Karpas-422 (cell line): ENCODE results near the gene SARDH. TPM values are rescaled to one million over a fixed set of nuclear protein-coding genes. Genes with fewer than 3 reads are reported as not detected.

Experiments
- DNase-seq: peaks from one replicate; pipeline ENCODE4 v3.0.0-alpha.2; 2015
- H2AFZ ChIP-seq: fragments of 200-600 bp; sonication (generic); 2 replicates; pipeline ENCODE4 v1.6.1; 2014; ENCODE audit warnings: antibody characterized with exemption, low read length, mixed read lengths
- H3K27ac ChIP-seq: fragments of 200-600 bp; sonication (generic); 2 replicates; pipeline ENCODE4 v1.5.1; 2014; ENCODE audit warnings: mild to moderate bottlenecking, low read length, moderate library complexity
- H3K27me3 ChIP-seq: fragments of 200-600 bp; sonication (generic); 2 replicates; pipeline ENCODE4 v1.6.1; 2014; ENCODE audit warnings: low read length, mixed read lengths
- H3K36me3 ChIP-seq: fragments of 200-600 bp; sonication (generic); 2 replicates; pipeline ENCODE4 v1.6.1; 2014; ENCODE audit warnings: low read length, mixed read lengths; ENCODE audit not compliant: insufficient read depth
- H3K4me1 ChIP-seq: fragments of 200-600 bp; sonication (generic); 2 replicates; pipeline ENCODE4 v1.6.1; 2014; ENCODE audit warnings: mild to moderate bottlenecking, low read length, mixed read lengths
- H3K4me2 ChIP-seq: fragments of 200-600 bp; sonication (generic); 2 replicates; pipeline ENCODE4 v1.6.1; 2014; ENCODE audit warnings: low read length, low read depth, mild to moderate bottlenecking; ENCODE audit not compliant: poor library complexity, severe bottlenecking
- H3K4me3 ChIP-seq: fragments of 200-600 bp; sonication (generic); 2 replicates; pipeline ENCODE4 v1.5.1; 2014; ENCODE audit warnings: mild to moderate bottlenecking, antibody characterized with exemption, low read length, mixed read lengths
- H3K79me2 ChIP-seq: fragments of 200-600 bp; sonication (generic); 2 replicates; pipeline ENCODE4 v1.6.1; 2014; ENCODE audit warnings: mild to moderate bottlenecking, low read length, mixed read lengths
- H3K9ac ChIP-seq: fragments of 200-600 bp; sonication (generic); 2 replicates; pipeline ENCODE4 v1.6.0; 2014; ENCODE audit warnings: low read length
- H3K9me2 ChIP-seq: fragments of 200-600 bp; sonication (generic), shearing (Covaris generic); replicated peaks from 2 replicates; pipeline ENCODE4 v1.6.0; 2014; ENCODE audit warnings: mild to moderate bottlenecking, low read length, moderate library complexity; ENCODE audit not compliant: insufficient read depth
- H3K9me3 ChIP-seq: fragments of 300-700, 200-600 bp; sonication (generic); 2 replicates; pipeline ENCODE4 v1.6.1; 2014; ENCODE audit warnings: low read length, mixed read lengths
- H4K20me1 ChIP-seq: fragments of 200-600 bp; sonication (generic); 2 replicates; pipeline ENCODE4 v1.6.1; 2014; ENCODE audit warnings: mild to moderate bottlenecking, antibody characterized with exemption, low read length, low read depth; ENCODE audit not compliant: insufficient read depth
- total RNA-seq: library from RNA; depleted of rRNA; stranded (reverse); fragments of >200 nt; shearing (Covaris generic); gene quantifications from 2 replicates; pipeline ENCODE4 v1.2.3, GENCODE V29; 2014; ENCODE audit warnings: low replicate concordance

Gene SARDH
- total RNA-seq, 1 experiment from 2014 or later = not detected

DNA sequence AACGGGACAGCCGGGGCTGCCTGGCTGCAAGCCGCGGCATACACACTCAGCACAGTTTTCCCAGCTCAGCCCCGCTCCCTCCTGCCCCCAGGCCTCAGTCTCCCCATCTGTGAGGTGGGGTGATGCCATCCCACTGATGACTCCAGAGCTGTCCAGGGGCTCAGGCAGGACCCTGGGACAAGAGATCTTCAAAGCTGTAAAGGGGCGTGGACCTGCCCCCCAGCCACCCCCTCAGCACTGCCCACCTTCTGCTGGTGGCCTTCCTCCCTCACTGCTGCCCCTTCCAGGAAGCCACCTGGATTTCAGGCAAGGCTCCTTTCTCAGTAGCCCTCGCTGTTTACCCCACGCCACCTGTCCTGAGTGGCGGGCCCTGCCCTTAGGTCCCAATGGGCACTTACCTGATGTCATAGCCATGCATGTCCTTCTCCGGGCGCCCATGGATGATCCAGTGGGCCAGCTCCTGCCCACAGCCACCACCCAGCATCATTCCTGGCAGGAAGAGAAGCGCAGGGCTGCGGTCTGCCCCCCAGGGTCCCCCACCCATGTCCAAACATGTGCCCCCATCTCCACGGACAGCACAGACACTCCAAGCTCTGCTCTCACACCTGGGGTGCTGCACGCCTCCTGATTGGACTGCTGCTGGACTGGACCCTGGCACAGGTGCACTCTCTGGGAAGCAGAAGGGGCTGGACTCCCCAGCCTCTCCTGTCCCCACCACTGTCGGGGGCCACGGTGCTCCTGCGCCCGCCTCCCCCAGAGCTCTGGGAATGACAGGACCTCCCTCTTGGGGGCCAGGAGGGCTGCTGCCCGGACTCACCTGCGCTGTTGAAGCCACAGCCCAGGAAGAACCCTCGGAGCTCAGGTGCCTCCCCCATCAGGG, 25.7 kb downstream of the SARDH start:
- Histone ChIP-seq H3K4me3 (no peak overlapping the region), H3K9ac (no peak overlapping the region), H3K36me3 (no peaks in the 10 kb centered on the region), H3K27ac (no peak overlapping the region), H3K9me2 (no peaks in the 10 kb centered on the region), H3K9me3 (no peaks in the 10 kb centered on the region), H2AFZ (no peak overlapping the region), H3K4me1 (no peaks in the 10 kb centered on the region), H3K4me2 (no peak overlapping the region), H4K20me1 (peaks cover 3% of the 10 kb centered on the region; the same call in 1 of the 2 replicates), H3K79me2 (no peaks in the 10 kb centered on the region), H3K27me3 (no peaks in the 10 kb centered on the region)
- DNase-seq = no peak

DNA sequence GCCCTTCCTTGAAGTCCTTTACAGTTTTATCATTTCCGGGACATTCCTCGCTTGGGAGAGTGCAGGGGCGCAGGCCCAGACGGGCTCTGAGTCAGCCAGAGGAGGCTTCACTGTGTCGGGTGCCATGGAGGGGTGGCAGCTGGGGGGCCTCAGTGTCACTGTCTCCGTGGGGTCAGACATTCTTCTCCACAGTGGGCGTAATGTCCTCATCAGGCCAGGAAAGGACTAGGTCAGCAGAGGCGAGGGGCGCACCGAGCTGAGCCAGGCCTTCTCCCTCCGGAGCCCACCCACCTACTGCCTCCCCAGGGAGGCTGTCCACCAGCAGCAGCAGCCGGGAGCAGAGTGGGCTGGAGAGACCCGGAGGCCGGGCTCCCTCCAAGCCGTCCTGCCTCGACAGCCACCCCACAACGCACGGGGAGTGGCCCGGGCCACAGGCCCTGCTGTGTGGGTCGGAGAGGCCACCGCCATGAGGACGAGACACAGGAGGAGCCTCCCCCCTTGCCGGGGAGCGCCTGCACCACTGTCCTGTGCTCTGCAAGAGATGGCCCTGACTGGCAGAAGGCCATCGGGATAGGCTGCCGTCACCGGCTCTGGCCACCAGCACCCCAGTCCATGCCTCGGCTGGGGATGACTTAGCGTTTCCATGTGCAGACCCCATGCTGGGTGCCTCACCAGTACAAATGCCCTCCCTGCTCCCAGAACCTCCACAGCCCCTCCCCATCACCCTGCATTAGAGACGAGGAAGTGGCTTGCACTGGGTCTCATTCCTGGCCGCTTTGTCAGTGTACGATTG, 26.5 kb downstream of the SARDH start:
- Histone ChIP-seq H3K4me2 (no peak overlapping the region), H4K20me1 (no peaks in the 10 kb centered on the region), H3K4me3 (no peak overlapping the region), H3K79me2 (no peaks in the 10 kb centered on the region), H3K9ac (no peak overlapping the region), H3K36me3 (no peaks in the 10 kb centered on the region), H3K9me3 (no peaks in the 10 kb centered on the region), H3K27ac (no peak overlapping the region), H3K9me2 (no peaks in the 10 kb centered on the region), H3K4me1 (no peaks in the 10 kb centered on the region), H3K27me3 (no peaks in the 10 kb centered on the region), H2AFZ (no peak overlapping the region)
- no peak for DNase-seq

DNA sequence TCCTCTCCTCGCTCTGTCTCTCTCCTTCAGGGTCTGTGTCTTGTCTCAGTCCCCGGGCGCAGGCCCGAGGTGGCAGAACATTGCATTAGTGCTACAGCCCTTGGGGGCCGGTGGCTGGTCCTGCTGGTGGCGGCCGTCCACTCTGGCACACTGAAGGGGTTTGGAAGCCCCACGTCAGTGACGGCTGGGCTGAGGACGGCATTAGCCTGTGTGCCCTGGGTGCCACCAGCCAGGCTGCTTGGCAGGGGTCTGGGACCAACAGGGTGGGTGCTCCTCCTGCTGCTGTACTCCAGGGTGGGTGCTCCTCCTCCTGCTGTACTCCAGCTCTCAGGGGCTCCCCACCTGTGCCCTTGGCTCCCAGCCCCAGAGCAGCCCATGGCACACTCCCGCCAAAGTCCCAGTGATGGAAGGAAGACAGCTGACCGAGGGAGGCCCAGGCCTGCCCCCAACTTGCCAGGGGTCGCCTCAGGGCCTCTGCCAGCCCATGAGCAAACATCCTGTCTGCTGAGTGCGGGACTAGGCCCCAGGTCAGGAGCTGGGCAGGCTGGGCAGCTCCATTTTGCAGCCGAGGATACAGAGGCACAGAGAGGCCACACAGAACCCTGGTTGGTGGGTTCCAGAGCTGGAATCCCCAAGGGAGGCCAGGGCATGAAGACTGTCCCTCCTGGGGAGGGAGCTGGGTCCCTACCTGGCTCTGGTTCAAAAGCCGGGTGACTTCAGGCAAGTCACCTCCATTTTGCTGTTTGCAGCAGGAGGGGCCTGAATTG, 27.3 kb downstream of the SARDH start:
- Histone ChIP-seq H2AFZ (no peak overlapping the region), H3K27me3 (no peaks in the 10 kb centered on the region), H3K4me1 (no peaks in the 10 kb centered on the region), H3K79me2 (no peaks in the 10 kb centered on the region), H4K20me1 (no peaks in the 10 kb centered on the region; the same call in 1 of the 2 replicates), H3K9ac (no peak overlapping the region), H3K4me3 (no peak overlapping the region), H3K4me2 (no peak overlapping the region), H3K9me2 (no peaks in the 10 kb centered on the region), H3K9me3 (no peaks in the 10 kb centered on the region), H3K36me3 (no peaks in the 10 kb centered on the region), H3K27ac (no peak overlapping the region)
- no peak for DNase-seq

DNA sequence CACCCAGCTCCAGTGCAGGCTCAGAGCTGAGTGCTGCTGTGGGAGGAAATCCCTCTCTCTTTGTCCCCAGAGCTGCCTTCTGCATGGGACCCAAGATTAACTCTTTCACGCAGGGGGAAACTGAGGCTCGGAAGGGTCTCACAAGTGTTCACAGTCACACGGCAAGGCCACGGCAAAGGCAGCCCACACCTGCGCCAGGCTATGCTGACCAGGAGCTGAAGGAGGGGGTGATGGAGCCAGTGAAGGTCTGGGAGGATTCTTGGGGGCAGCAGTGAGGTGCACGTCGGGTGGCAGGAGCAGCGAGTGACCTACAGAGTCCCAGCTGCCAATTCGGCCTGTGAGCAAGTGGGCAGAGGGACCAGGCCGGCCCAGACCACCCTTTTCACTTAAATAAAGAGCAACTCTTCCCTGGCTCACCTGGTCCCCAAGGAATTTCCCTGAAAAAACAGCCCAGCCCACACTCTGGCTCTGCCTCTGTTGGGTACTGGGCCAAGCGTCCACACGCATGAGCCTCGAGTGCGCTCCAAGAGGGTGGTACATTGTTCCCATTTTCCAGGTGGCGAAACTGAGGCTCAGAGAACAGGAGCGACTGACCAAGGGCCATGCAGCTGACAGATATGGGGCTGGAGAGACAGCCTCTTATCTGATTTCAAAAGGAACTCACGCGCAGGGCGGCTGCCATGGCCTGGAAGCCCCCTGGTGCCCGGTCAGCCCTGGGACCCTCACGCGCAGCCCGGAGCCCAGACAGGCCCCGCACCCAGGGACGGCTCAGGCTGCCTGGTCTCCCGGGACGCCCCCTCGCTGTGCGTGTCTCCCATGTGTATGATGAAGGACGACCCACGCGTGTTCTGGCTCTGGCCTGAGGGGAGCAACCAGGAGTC, 28.2 kb downstream of the SARDH start:
- no peaks in the 10 kb centered on the region for H3K36me3 ChIP-seq
- no peak overlapping the region for H2AFZ ChIP-seq
- no peaks in the 10 kb centered on the region; the same call in 1 of the 2 replicates for H4K20me1 ChIP-seq
- H3K9ac ChIP-seq = no peak overlapping the region
- H3K27me3 ChIP-seq = no peaks in the 10 kb centered on the region
- no peaks in the 10 kb centered on the region for H3K9me2 ChIP-seq
- no peak overlapping the region for H3K27ac ChIP-seq
- H3K9me3 ChIP-seq = no peaks in the 10 kb centered on the region
- H3K4me3 ChIP-seq = no peak overlapping the region
- H3K79me2 ChIP-seq = no peaks in the 10 kb centered on the region
- no peaks in the 10 kb centered on the region for H3K4me1 ChIP-seq
- no peak overlapping the region for H3K4me2 ChIP-seq
- no peak for DNase-seq

DNA sequence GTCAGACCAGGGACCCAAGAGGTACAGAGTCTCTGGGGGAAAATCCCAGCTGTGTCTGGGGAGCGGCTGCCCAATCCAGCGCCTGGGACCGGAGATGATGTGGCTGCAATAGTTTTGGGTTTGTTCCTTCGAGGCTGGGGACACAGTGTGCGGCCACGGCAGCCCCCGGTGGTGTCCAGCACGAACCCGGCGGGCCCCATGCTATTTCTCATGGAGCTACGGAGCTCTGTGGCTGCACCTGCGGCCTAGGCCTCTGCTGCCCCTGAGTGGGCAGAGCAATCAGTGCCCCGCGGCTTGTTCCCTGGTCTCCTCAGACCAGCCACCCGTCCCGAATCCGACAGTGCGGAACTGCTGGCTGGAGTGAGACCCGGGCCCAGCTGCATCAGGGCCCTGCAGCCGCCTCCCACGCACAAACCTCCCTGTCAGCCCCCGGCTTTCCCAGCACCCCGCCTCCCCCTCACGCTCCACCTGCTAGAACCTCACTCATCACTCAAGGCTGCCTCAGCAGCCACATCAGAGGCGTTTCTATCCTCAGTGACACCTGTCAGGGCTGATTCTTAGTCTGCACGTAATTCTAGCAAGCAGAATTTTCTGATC, 29.0 kb downstream of the SARDH start:
- no peak overlapping the region for H3K4me3 ChIP-seq
- H2AFZ ChIP-seq = no peak overlapping the region
- H3K9ac ChIP-seq = no peak overlapping the region
- H3K9me2 ChIP-seq = no peaks in the 10 kb centered on the region
- no peaks in the 10 kb centered on the region for H3K79me2 ChIP-seq
- H3K9me3 ChIP-seq = no peaks in the 10 kb centered on the region
- no peaks in the 10 kb centered on the region for H3K36me3 ChIP-seq
- DNase-seq = no peak
- no peaks in the 10 kb centered on the region for H3K27me3 ChIP-seq
- H3K4me1 ChIP-seq = no peaks in the 10 kb centered on the region
- no peaks in the 10 kb centered on the region; the same call in 1 of the 2 replicates for H4K20me1 ChIP-seq
- H3K27ac ChIP-seq = no peak overlapping the region
- no peak overlapping the region for H3K4me2 ChIP-seq

DNA sequence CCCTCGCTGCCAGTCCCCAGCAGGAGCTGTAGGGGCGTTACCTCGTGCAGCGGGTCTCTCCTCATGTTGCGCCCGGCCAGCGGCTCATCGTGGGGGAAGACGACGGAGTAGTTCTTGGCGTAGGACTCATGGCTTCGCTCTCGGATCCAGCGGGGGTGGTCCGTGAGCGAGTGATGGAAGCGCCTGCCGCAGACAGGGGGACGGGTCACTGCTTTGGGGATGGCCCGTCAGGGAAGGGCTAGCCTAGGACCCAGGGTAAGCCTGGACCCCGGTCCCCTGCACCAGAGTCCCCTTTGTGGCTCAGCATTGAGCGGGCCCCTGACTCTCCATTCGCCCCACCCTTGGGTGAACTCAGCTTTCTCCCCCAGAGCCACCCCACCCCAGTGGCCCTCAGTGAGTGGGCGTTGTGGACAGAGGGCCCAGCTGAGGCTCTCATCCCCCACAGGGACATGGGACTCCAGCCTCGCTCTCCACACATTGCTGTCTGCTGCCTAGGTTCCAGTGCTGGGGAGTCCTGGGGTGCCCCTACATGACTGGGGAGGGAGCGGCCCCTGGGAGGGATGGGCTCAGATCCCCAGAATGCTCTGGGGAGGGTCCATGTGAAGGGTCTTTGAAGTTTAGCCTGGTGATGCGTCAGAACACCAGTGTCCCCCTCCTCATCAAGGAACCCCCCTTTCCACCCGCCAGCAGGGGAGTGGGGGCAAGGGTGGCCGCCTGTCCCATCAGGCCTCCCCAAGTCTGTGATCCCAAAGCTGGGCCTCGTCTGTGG, 29.7 kb downstream of the SARDH start:
- no peaks in the 10 kb centered on the region for H3K4me1 ChIP-seq
- H3K4me3 ChIP-seq = no peak overlapping the region
- H3K4me2 ChIP-seq = no peak overlapping the region
- H3K27me3 ChIP-seq = no peaks in the 10 kb centered on the region
- H3K79me2 ChIP-seq = no peaks in the 10 kb centered on the region
- H4K20me1 ChIP-seq = no peaks in the 10 kb centered on the region; the same call in 1 of the 2 replicates
- H3K27ac ChIP-seq = no peak overlapping the region
- no peak for DNase-seq
- no peak overlapping the region for H3K9ac ChIP-seq
- no peaks in the 10 kb centered on the region for H3K36me3 ChIP-seq
- H2AFZ ChIP-seq = no peak overlapping the region
- H3K9me2 ChIP-seq = no peaks in the 10 kb centered on the region
- H3K9me3 ChIP-seq = no peaks in the 10 kb centered on the region

DNA sequence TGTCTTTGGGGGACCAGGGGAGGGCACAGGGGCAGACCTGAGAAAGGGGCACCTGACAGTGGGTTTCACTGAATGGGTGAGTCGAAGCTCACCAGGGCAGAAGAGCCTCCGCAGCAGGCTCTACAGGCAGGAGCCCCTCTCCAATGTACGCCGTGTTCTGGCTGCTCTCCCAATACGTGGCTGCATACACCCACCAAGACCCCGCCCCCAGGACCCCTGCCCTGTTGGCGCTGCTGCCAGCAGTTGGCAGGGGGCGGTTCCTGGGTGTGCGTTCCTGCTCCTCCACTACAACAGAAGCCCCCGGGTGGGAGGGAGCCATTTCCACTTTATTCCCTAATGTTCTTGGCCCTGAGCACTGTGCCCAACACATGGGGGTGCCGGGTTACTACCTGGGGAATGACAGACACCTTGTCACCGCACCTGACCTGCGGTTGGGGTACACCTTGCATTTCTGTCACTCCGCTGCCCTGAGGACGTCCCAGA, 30.3 kb downstream of the SARDH start:
- no peaks in the 10 kb centered on the region for H3K27me3 ChIP-seq
- H4K20me1 ChIP-seq = no peaks in the 10 kb centered on the region; the same call in 1 of the 2 replicates
- no peak overlapping the region for H3K9ac ChIP-seq
- no peaks in the 10 kb centered on the region for H3K79me2 ChIP-seq
- H3K27ac ChIP-seq = no peak overlapping the region
- no peaks in the 10 kb centered on the region for H3K9me2 ChIP-seq
- H3K4me1 ChIP-seq = no peaks in the 10 kb centered on the region
- no peak overlapping the region for H2AFZ ChIP-seq
- DNase-seq = no peak
- H3K4me3 ChIP-seq = no peak overlapping the region
- H3K9me3 ChIP-seq = no peaks in the 10 kb centered on the region
- H3K4me2 ChIP-seq = no peak overlapping the region
- H3K36me3 ChIP-seq = no peaks in the 10 kb centered on the region
